ENCODE results near the gene MAD2L2.

Gene MAD2L2

DNA sequence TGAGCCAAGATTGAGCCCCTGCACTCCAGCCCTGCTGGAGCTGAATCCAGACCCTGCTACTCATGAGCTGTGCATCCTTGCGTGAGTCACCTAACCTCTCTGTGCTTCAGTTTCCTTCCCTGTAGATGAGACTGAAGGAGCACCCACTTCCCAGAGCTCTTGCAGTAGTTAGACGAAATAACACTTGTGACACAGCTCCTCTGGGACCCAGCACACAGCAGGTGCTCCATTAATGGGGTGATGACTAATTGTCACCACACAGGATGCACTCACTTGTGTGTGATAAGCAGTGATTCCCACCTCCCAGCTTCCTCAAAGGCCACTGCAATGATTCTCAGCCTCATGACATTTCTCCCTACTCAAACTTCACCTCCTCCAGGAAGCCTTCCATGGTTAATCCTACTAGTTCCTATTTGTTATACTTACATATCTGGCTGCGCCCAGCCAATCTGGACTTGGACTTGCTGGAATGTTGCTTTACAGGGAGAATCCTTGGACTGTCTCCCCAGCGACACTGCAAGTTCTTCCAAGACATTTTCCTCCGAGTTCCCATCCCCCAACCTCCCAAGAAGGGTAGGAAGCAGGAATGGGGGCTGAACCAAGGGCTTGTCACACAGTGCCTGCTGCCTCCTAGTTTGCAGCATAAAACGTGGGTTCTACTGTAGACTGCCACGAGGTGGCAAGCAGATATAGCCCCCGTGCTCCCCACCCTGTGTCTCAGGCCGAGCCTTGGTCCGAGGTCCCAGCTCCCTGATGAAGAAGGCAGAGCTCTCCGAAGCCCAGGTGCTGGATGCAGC lies 27.8 kb upstream of the MAD2L2 start:
- H3K27me3 Mint-ChIP-seq (ENCODE audit: low read depth) = peaks cover 22% of the 10 kb centered on the region
- no peak overlapping the region for H3K27ac Mint-ChIP-seq
- H3K4me1 Mint-ChIP-seq = peaks cover 16% of the 10 kb centered on the region
- TF ChIP-seq, protein P1, sequence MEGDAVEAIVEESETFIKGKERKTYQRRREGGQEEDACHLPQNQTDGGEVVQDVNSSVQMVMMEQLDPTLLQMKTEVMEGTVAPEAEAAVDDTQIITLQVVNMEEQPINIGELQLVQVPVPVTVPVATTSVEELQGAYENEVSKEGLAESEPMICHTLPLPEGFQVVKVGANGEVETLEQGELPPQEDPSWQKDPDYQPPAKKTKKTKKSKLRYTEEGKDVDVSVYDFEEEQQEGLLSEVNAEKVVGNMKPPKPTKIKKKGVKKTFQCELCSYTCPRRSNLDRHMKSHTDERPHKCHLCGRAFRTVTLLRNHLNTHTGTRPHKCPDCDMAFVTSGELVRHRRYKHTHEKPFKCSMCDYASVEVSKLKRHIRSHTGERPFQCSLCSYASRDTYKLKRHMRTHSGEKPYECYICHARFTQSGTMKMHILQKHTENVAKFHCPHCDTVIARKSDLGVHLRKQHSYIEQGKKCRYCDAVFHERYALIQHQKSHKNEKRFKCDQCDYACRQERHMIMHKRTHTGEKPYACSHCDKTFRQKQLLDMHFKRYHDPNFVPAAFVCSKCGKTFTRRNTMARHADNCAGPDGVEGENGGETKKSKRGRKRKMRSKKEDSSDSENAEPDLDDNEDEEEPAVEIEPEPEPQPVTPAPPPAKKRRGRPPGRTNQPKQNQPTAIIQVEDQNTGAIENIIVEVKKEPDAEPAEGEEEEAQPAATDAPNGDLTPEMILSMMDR (IDR thresholded peaks at IDR 0.05; ENCODE audit: unreplicated experiment in 3 of 3) = no peak
- H3K36me3 Mint-ChIP-seq (ENCODE audit: low read depth) = no peaks in the 10 kb centered on the region
- no peaks in the 10 kb centered on the region for H3K9me3 Mint-ChIP-seq
- no peak overlapping the region for H3K4me3 Mint-ChIP-seq

DNA sequence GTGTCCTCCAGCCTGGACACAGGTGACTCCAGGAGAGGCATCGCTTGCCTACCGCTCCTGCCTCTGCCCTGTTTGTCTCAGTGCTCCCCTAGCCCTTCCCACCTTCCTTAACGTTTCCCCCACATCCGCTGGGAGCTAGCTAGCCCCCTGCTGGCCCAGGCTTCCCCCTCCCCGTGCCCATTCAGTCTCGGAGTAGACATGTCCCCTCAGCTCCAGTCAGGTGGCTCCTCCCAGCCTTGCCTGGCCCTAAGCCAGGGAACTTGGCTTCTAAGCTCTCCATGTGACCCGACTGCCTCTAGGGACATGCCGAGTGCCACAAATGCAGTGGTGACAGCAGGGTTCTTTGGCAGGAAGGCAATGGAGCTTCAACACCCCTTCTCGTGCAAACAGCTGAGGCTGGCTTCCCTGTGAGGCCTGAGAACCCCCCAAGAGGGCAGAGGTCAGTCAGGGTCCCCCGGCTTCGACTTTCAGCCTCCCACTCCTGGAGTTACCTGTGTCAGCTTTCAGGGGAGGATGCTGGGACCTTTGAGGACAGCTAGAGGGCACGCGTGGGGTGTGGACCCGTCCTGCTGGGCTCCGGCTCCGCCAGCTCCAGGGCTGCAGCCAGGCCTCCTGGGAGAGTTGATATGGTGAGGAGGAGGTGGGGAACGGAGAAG lies 26.8 kb upstream of the MAD2L2 start:
- TF ChIP-seq, protein P1 (IDR thresholded peaks at IDR 0.05; ENCODE audit: unreplicated experiment in 3 of 3) = no peak
- Mint-ChIP-seq H3K4me3 (no peak overlapping the region), H3K27me3 (ENCODE audit: low read depth) (peaks cover 27% of the 10 kb centered on the region), H3K4me1 (peaks cover 16% of the 10 kb centered on the region), H3K27ac (no peak overlapping the region), H3K9me3 (no peaks in the 10 kb centered on the region), H3K36me3 (ENCODE audit: low read depth) (no peaks in the 10 kb centered on the region)

- Mint-ChIP-seq H3K27ac (no peak overlapping the region), H3K27me3 (ENCODE audit: low read depth) (peaks cover 29% of the 10 kb centered on the region), H3K9me3 (no peaks in the 10 kb centered on the region), H3K4me3 (no peak overlapping the region), H3K4me1 (peaks cover 18% of the 10 kb centered on the region), H3K36me3 (ENCODE audit: low read depth) (no peaks in the 10 kb centered on the region)
- TF ChIP-seq, protein P1 (IDR thresholded peaks at IDR 0.05; ENCODE audit: unreplicated experiment in 3 of 3) = no peak
Measured at GRCh38 chr1:11706292-11706691, 25.3 kb upstream of the MAD2L2 start.

GRCh38 chr1:11705596-11705995 lies 24.6 kb upstream of the MAD2L2 start:
- H3K27ac Mint-ChIP-seq = peak overlapping the region in 1 of 3 experiments; percentile 38
- H3K4me1 Mint-ChIP-seq = peaks cover 25% of the 10 kb centered on the region
- TF ChIP-seq, protein P1 (IDR thresholded peaks at IDR 0.05; ENCODE audit: unreplicated experiment in 3 of 3) = no peak
- no peaks in the 10 kb centered on the region for H3K9me3 Mint-ChIP-seq
- no peak overlapping the region for H3K4me3 Mint-ChIP-seq
- H3K36me3 Mint-ChIP-seq (ENCODE audit: low read depth) = no peaks in the 10 kb centered on the region
- H3K27me3 Mint-ChIP-seq (ENCODE audit: low read depth) = peaks cover 36% of the 10 kb centered on the region

DNA sequence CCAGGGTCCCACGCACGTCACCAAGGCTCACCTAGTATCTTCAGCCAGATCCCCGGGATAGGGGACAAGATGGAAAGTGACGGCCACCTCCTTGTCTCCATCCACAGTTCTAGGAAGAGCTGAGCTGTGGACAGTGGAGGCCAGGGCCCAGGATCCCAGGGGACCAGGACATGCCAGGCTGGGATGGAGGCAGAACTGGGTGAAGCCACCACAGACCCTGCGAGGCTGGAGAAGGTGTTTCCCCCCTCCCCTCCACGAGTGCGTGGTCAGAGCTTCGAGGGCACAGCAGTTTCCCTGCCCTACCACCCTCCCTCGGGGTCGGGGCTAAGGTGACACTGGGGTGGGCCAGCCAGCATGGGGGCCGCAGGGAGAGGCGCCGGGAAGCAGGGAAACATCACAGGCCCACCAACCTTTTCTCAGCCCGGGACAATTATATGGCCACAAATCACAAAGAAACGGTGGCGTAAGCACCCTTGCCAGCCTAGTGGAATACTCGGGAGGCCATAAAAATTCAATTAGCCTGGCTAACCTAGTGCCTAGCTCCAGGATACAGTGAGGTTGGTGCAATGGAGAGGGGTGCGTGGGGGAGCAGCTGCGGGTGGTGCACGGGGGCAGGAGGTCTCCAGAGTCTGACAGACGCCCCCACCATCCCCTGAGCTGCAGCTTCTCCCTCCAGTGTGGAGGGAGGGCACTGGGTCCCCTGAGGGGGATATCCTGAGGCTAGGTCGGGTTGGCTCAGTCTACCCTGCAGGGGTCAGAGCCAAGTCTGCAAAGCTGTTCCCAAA lies 23.9 kb upstream of the MAD2L2 start:
- Mint-ChIP-seq H3K27ac (no peak overlapping the region), H3K4me1 (peaks cover 25% of the 10 kb centered on the region), H3K9me3 (no peaks in the 10 kb centered on the region), H3K4me3 (no peak overlapping the region), H3K27me3 (ENCODE audit: low read depth) (peaks cover 36% of the 10 kb centered on the region), H3K36me3 (ENCODE audit: low read depth) (no peaks in the 10 kb centered on the region)
- TF ChIP-seq, protein P1 (IDR thresholded peaks at IDR 0.05; ENCODE audit: unreplicated experiment in 3 of 3) = no peak

Data from nephron (organoid).